HG02759 (cell line): ENCODE measurements around the gene FLNB.

Source experiments
- ATAC-seq: cut with Tn5 transposase; IDR thresholded peaks from one replicate; pipeline ENCODE4 v1.9.1; 2021; ENCODE audit warnings: mild to moderate bottlenecking, moderate library complexity; ENCODE audit not compliant: unreplicated experiment

Gene FLNB

DNA sequence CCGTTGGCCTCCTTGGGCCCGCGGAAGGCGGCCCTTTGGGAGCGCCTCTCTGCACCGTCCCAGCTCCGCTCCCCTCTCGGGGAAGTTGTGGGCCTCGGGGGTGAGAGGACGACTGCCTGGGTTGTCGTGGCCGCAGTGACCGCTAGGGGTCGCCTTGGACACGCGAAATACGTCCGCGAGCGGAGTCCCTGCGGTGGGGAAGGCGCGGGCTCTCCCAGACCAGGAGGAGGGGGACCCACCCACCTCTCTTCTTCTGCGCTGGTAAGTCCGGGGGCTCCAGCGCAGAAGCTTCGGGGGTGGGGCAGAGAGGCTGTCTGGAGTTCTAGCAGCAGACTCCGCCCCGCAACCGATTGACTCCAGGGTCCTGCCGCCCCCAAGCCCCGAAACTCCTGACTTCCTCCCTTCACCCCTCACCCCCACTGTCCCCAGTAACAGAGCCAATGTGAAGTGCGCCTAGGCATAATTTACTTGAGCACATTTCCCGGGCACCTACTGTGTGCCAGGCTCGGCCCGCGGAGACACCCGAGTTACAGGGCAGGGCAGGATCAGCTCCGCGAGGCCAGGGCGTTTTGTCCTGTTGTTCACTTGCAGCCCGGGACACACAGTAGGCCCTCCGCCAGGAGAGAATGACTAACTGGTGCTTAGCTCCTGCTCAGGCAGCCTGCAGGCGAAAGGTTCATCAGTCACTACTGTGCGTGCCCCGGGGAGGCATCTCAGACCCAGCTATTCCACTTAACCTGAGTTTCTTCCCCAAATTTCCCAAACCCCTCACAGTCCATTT lies 169.7 kb downstream of the FLNB start:
- ATAC-seq = no peak

DNA sequence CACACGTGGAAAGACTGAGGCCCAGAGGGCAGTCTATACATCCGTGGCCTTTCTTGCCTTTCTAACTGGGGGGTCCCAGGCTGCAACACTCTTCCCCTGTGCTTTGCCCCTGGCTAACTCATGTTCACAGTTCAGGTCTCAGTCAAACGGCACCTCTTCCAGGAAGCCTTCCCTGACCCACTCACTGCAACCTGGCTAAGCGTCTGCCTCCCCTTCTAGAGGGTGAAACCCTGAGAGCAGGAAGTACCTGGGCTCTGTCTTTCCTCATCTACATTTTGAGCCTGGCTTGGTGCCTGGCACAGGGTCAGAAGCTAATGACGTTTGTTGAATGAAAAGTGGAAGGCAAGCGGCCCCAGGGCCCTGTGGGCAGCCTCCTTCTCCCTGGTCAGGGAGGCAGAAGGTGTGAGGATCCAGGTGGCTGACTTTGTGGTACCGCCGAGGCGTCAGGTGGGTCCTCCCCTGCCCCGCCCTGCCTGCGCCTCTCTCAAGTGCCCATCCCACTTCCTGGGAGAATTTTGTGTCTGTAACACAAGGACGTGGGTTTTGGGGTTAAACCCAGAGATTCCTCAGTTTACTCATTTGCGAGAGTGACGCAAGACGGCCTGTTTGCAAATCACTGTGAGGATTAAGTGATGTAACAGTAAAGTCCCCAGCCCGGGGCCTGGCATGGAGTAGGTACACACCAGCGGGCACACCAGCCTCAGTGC lies 170.5 kb downstream of the FLNB start:
- ATAC-seq = no peak

DNA sequence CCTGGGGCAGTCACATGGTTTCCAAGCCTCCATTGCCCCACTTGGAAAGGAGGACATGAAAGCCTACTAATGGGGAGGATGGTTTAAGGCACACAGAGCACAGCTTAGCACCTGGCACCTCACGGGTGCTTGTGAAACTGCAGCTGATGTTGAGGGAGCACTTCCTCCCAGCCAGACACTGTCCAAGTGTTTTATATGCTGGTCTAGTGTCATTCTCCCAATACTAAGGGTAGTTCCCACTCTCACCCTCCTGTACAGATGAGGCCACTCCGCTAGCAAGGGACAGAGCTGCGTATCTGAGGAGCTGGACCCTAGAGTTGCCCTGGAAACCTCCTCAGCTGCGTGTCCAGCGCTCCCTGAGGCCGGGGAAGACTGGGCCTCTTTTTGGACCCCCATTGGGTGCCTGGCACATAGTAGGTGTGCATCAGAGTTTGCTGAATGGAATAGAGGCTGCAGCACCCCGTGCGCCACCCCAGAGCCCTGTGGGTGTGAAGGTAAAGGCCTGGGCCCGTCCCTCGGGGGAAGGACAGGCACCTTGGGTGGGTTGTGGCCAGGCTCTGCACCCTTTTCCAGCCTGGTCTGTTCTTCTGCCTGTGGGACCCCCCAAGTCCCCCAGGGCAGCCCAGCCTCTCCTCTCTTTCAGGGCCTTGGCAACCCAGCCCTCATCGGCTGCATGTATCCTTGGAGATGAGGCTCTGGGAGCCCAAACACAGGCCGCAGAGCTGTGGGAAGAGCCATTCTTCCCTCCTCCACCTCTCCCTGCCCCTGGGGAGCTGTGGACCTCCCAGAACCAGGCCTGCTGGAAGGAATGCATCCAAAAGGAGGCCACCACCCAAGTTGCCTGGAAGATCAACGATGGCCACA lies 171.2 kb downstream of the FLNB start:
- ATAC-seq = no peak

DNA sequence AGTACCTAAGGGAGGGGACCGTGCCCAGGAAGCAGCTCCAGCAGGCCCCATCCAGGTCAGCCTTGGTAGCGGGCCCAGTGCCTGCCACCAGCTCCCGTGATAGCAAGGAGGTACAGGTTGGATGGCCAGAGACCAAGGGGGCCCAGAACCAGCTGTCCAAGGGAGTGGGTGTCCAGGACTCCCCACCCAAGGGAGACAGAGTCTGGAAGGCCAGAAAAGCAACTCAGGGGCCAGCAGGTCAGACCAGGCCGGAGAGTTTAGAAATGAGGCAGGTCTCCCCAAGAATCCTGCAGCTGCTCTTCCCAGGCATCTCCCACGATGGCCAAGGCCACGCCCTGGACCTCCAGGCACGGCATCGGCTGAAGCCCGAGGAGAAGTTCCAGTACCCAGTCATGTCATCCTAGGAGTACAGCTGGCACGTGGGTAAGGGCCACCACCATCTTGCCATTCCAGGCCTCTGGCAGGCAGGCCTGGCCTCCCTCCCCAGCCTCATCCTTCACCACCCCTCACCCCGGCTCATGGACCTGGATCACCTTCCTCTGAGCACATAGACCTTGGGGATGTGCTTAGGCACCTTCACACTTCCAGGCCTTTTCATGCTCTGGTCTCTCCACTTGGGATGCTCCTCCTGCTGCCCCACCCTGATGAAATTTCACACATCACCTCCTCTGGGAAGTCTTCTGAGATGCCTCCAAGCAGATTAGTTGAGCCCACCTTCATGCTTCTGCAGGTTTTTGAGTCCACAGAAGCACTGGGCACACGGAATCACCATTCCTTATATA lies 172.1 kb downstream of the FLNB start:
- no peak for ATAC-seq

DNA sequence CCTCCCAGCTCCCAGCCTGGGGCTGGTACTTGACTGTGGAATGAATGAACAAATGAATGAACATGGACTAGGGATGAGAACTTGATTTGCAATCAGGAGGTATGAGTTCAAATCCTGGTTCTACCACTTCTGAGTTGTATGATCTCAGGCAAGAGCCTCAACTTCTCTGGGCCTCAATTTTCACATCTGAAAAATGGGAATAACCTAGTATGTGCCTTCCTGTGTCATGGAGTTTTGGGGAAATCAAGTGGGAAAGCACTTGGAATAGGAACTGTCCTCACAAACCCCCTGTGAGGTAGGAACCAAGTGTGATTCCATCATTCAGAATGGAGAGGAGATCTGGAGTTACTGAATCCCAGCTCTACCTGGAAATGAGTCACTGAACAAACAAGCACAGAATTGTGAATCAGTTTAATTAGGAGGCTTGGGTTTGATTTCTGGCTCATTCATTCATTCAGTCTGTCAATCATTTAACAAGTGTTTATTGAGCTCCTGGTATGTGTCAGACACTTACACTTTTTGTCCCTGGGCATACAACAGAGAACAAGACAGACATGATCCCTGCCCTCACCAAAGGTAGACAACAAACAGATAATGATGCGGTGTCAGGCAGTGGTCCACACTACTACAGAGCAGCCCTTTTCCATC lies 172.8 kb downstream of the FLNB start:
- no peak for ATAC-seq

DNA sequence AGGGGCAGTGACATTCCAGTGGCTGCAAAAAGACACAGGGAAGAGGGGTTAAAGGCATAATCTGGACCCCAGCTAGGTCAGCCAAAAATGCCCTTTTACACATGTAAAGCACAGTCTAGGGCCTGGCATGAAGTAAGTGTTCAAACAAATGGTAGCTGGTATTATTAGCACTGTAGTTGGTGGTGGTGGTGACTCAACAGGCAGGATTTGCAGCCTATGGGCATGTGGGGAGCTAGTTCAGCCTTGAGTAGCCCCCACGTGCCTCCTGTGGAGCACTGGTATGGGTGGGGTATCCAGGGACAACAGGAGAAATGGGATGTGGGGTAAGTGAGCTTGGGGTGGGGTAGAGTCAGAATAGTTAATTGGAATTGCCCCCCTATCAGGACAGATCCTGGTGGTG lies 175.0 kb downstream of the FLNB start:
- no peak for ATAC-seq

DNA sequence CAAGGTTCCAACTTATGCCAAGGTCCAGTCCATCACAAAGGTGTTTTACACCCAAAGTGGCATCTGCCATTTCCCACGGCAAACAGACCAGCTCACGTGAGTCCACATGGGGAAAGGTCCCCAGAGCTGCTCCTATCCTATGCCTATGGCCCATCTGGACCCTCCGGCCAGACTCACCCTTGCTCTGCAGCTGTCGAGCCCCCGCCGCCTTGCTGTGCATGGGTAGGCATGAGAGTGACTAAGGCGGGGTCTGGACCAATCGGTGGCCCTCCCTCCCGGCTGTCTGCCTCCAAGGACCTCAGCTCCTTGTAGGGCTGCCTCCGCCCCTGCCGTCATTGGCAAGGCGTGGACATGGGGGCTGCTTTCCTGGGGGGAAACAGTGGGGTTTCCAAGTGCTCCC lies 175.7 kb downstream of the FLNB start:
- no peak for ATAC-seq

DNA sequence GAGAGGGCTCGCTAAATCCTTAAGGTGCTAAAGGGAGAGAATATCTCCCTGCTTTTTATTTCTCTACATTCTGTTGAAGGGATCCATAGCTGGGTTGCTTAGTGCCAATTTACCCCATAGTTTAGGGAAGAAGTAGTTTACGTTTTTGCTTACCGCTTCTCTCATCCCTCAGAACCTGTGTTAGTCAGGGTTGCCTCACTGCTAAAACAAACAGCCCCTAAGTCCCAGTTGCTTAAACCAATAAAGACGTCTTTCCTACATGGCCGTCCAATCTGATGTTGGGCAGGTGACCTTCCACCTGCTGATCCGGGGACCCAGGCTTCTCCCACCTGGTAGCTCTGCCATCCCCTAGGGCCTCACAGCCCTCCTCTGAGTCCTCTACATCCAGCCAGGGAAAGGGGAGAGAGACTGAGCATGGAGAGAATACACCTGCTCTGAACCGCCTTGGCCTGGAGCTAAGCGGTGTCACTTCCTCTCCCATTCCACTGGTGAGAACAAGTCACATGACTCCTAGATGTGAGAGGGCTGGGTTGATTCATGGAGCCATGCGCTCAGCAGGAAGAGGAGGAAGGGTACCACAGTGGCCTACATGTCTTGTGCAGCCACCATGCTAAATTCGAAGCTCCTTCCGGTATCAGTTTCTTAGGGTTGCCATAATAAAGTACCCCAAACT lies 176.2 kb downstream of the FLNB start:
- ATAC-seq = no peak

DNA sequence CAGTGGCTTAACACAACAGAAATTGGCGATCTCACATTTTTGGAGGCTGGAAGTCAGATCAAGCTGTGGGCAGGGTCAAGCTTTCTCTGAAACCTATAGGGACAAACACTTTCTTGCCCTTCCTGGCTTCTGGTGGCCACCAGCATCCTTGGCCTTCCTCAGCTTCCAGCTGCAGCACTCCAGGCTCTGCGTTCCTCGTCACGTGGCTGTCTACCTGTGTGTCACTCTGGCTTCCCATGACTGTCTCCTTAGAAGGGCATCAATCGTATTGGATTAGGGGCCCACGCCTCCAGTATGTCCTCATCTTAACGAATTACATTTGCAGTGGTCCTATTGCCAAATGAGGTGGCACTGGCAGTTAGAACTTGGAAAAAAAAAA lies 176.7 kb downstream of the FLNB start:
- no peak for ATAC-seq

DNA sequence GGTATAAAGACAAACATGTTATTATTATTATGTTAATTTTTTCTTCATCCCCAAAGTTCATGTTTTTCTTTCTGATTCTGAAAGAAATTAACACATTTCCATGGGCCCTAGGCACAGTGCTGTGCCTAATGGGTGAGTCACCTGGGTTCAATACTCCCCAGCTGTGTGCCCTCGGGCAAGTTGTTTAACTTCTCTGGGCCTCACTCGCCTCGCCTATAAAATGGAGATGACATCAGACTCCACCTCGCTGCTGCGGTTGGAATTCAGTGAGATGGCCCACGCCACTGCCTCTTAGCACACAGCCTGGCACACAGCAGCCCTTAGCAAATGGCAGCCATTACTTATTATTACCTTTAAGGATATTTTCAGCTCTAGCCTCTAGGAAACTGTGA lies 179.9 kb downstream of the FLNB start:
- ATAC-seq = no peak

DNA sequence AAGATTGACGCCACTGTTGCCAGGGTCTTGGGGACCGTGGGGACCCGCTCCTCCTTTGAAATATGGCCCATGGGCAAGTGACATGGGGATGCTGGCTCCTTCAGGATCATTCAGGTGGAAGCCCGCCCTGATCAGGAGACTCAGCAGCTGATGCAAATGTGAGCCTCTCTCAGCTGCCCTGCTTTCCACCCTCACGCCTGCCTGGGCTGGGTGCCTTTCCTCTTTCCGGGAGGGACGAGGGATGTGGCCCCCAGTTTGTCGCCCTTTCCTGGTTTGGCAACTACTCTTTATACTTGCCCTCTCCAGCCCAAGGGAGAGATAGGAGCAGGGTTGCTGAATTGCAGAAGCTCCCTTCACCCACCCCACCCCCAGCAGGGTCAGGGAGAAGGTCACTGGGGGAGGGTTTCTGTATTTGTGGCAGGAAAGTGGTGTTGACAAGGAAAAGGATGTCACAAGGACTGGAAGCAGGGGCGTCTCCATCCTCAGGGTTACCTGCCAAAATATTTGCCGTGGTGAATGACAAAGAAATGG lies 180.8 kb downstream of the FLNB start:
- ATAC-seq = no peak

DNA sequence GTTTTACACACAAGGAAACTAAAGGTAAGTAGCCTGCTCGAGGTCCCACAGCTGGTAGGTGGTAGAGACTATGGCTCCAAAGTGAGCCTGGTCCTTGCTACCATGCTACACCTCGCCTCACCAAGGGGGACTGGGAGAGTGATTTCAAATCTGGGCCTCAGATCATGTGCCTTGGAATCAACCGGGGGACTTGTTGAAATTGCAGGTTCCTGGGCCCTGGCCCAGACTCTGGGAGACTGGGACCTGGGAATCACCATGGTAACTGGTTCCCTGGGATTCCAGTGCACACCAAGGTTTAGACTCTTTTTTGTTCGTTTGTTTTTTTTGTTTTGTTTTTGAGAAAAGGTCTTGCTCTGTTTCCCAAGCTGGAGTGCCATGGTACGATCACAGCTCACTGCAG lies 181.5 kb downstream of the FLNB start:
- no peak for ATAC-seq

DNA sequence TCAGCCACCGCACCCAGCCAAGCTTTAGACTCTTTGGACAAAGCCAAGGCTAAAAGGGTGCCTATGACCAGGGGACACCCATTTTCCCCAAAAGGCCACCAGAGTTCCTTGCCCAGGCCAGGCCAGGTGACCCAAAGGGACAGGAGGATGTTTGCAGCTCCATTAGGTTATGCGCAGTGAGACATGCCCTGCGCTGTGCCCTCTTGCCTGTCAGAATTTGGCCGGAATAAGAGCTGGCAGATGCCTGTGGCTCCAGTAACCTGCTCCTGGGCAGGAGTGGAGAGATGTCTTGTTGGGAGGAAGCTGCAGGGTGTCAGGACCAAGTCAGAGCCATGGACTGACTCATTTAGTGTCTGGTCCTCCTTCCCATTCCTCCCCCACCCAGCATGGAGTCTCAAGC lies 182.1 kb downstream of the FLNB start:
- no peak for ATAC-seq

DNA sequence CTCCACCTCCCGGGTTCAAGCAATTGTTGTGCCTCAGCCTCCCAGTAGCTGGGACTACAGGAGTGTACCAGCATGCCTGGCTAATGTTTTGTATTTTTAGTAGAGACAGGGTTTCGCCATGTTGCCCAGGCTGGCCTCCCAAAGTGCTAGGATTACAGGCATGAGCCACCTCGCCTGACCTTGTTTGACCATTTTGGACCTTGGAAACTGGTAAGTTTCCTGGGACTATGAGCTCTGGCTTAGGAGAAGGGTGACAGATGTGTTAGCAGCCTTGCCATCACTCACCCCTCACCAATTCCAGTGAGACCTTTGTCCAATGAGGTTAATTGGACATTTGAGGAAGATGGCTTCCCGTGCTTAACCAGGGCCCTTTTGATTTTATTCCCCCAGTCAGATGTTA lies 182.7 kb downstream of the FLNB start:
- ATAC-seq = no peak

DNA sequence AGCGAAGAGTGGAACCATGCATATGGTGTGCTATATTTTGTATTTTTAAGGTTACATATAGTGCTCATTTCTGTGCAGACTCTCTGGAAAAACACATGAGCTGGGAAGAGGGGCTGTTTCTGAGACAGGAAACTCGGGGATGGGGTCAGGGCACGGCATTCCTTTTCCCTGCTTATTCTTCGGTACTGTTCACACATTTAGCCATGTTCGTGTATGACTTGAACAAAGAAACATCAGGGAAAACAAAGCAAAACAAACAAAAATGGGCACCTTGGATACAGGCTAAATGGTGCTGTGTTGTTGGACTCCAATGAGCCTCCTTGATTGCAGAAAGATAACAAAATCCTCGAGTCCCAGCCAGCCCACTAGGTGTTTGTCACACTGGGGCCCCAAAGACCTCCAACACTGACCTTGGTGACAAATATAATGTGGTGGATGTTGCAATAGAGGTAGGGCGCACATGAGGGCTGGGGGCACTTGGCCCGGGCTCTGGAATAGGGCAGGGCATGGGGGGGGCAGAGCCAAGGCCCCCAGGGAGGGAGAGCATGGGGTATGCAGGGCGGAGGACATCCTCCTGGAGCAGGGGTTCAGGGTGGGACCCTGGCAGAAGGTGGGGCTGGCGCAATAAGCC lies 183.3 kb downstream of the FLNB start:
- ATAC-seq = no peak

DNA sequence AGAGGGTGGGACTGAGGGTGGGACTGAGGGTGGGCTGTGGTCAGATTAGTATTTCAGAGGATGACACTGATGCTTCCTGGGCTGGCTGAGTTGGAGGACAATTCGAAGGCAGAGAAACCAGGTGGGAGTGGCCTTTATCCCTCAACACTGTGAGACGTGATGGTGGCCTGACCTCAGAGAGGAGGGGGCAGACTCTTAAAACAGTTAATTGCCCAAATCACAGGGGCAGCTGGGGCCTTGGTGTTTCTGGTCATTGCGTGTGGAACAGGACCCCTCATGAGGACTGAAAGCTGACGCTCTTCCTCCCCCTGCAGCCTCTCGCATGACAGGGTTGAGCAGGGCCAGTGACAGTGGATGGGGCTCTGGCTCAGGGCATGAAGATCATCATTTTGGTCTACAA lies 183.8 kb downstream of the FLNB start:
- no peak for ATAC-seq

DNA sequence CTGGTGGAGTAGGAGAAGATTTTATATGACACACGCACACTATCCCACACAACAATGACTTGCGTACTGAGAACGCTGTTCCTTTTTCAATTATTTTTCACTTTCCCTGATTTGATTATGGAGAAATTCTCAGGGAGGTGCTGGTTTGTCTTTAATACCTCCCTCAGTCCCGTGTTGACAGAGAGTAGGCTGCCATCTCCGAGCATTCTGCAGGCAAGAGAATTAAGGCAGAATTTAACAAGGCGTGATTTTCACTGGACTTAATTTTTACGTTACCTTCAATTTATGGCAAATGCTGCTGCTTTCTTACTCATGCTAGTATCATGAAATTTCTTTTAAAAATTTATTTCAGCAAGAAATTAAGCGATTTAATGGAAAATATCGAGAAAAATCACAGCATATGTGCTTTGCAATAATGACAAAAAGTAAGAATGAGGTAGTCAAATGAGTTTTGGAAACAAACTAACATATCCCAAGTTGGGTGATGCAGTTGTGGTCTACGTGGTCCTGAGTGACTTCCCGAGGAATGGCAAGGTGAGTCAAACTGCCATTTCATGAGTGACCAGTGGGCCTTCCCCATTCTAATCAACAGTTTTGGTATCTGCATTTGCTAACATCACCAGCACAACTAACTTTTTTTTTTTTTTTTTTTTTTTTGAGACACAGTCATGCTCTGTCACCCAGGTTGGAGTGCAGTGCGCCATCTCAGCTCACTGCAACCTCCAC lies 185.6 kb downstream of the FLNB start:
- ATAC-seq = no peak

DNA sequence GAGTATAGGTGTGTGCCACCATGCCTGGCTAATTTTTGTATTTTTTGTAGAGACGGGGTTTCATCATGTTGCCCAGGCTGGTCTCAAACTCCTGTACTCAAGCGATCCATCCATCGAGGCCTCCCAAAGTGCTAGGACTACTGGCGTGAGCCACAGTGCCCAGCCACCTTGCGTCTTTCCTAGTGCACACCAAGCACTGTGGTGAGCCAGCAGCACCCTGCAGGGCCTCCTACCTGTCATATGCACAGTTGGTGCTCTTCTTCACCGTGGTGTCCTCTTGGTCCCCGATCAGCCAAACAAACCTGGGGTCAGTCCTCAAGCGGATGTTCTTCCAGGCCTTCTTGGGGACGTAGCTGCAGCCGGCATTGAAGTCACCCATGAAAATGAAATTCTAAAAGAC lies 189.4 kb downstream of the FLNB start:
- ATAC-seq = no peak

DNA sequence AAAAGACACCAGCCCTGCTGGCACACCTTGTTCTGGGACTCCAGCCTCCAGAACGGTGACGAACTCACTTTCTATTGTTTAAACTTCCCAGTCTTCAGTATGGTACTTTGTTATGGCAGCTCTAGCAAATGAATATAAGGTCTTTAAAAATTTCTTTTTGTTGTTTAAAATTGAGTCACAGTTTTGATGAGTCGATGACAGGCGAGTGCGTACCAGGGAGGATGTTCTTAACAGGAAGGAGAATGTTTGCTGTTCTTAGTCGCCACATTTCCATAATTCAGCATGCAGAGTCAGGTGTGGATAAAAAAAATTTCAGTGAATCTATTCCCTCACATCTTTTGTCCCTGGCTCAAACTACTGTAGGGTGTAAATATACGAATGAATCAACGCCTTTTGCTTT lies 190.1 kb downstream of the FLNB start:
- no peak for ATAC-seq
